WTC11 (cell line): ENCODE results near the gene HDAC1. TPM values are rescaled to one million over a fixed set of nuclear protein-coding genes. Genes with fewer than 3 reads are reported as not detected.
A peak's percentile ranks its signal among the peaks of the same experiment; 100 is the strongest.

ENCODE experiments used
- AFF4 ChIP-seq: sonication (generic); formaldehyde crosslinking; IDR thresholded peaks from 2 replicates; pipeline ENCODE4 v1.8.1; 2023; ENCODE audit warnings: mild to moderate bottlenecking, missing genetic modification reagents, borderline replicate concordance
- ATF3 ChIP-seq: sonication (generic); formaldehyde crosslinking; conservative IDR thresholded peaks from 2 replicates; pipeline ENCODE4 v1.8.1; 2022; ENCODE audit warnings: mild to moderate bottlenecking, missing genetic modification reagents
- CBFB ChIP-seq: sonication (generic); formaldehyde crosslinking; IDR thresholded peaks from 2 replicates; pipeline ENCODE4 v1.8.1; 2022; ENCODE audit warnings: mild to moderate bottlenecking, low read depth, missing genetic modification reagents
- CREB1 ChIP-seq: sonication (generic); formaldehyde crosslinking; IDR thresholded peaks from 2 replicates; pipeline ENCODE4 v1.8.0; 2023; ENCODE audit warnings: mild to moderate bottlenecking, missing genetic modification reagents
- E2F5 ChIP-seq: sonication (generic); formaldehyde crosslinking; IDR thresholded peaks from 2 replicates; pipeline ENCODE4 v1.8.1; 2022; ENCODE audit warnings: mild to moderate bottlenecking, moderate library complexity, missing genetic modification reagents
- ESRRA ChIP-seq: sonication (generic); formaldehyde crosslinking; IDR thresholded peaks from 2 replicates; pipeline ENCODE4 v1.8.1; 2022; ENCODE audit warnings: mild to moderate bottlenecking, missing genetic modification reagents, borderline replicate concordance
- HMGXB4 ChIP-seq: sonication (generic); formaldehyde crosslinking; IDR thresholded peaks from 2 replicates; pipeline ENCODE4 v1.8.1; 2023; ENCODE audit warnings: mild to moderate bottlenecking, moderate library complexity, missing genetic modification reagents
- IRF2 ChIP-seq: sonication (generic); formaldehyde crosslinking; IDR thresholded peaks from 2 replicates; pipeline ENCODE4 v1.8.0; 2022; ENCODE audit warnings: low read depth, missing genetic modification reagents, borderline replicate concordance
- KAT7 ChIP-seq: sonication (generic); formaldehyde crosslinking; IDR thresholded peaks from 2 replicates; pipeline ENCODE4 v1.8.1; 2023; ENCODE audit warnings: missing genetic modification reagents, mild to moderate bottlenecking, borderline replicate concordance
- MAX ChIP-seq: sonication (generic); formaldehyde crosslinking; IDR thresholded peaks from 2 replicates; pipeline ENCODE4 v1.8.0; 2022; ENCODE audit warnings: mild to moderate bottlenecking, missing genetic modification reagents
- MLX ChIP-seq: sonication (generic); formaldehyde crosslinking; IDR thresholded peaks from 2 replicates; pipeline ENCODE4 v1.8.1; 2023; ENCODE audit warnings: mild to moderate bottlenecking, missing genetic modification reagents, moderate library complexity
- NFATC4 ChIP-seq: fragments of 250-450 bp; sonication (Bioruptor Pico); IDR thresholded peaks from 2 replicates; pipeline ENCODE4 v1.9.0; 2021; ENCODE audit warnings: mild to moderate bottlenecking
- NFYB ChIP-seq: sonication (generic); formaldehyde crosslinking; conservative IDR thresholded peaks from 2 replicates; pipeline ENCODE4 v1.8.0; 2022; ENCODE audit warnings: low read depth, missing genetic modification reagents
- NR2C2 ChIP-seq: sonication (generic); formaldehyde crosslinking; IDR thresholded peaks from 2 replicates; pipeline ENCODE4 v1.8.0; 2022; ENCODE audit warnings: mild to moderate bottlenecking, missing genetic modification reagents
- PRDM15 ChIP-seq: sonication (generic); formaldehyde crosslinking; IDR thresholded peaks from 2 replicates; pipeline ENCODE4 v1.8.0; 2022; ENCODE audit warnings: missing genetic modification reagents
- RELA ChIP-seq: sonication (generic); formaldehyde crosslinking; IDR thresholded peaks from 2 replicates; pipeline ENCODE4 v1.8.1; 2022; ENCODE audit warnings: missing genetic modification reagents, mild to moderate bottlenecking, borderline replicate concordance
- SMAD3 ChIP-seq: sonication (generic); formaldehyde crosslinking; IDR thresholded peaks from 2 replicates; pipeline ENCODE4 v1.8.0; 2022; ENCODE audit warnings: missing genetic modification reagents, mild to moderate bottlenecking, borderline replicate concordance
- TEAD1 ChIP-seq: sonication (generic); formaldehyde crosslinking; IDR thresholded peaks from 2 replicates; pipeline ENCODE4 v1.8.0; 2022; ENCODE audit warnings: mild to moderate bottlenecking, missing genetic modification reagents
- USF1 ChIP-seq: sonication (generic); formaldehyde crosslinking; IDR thresholded peaks from 2 replicates; pipeline ENCODE4 v1.8.0; 2022; ENCODE audit warnings: mild to moderate bottlenecking, missing genetic modification reagents
- USF2 ChIP-seq: sonication (generic); formaldehyde crosslinking; IDR thresholded peaks from 2 replicates; pipeline ENCODE4 v1.8.1; 2023; ENCODE audit warnings: mild to moderate bottlenecking, missing genetic modification reagents, moderate library complexity
- ZBTB43 ChIP-seq: sonication (generic); formaldehyde crosslinking; IDR thresholded peaks from 2 replicates; pipeline ENCODE4 v1.8.1; 2023; ENCODE audit warnings: mild to moderate bottlenecking, missing genetic modification reagents
- ZNF138 ChIP-seq: sonication (generic); formaldehyde crosslinking; conservative IDR thresholded peaks from 2 replicates; pipeline ENCODE4 v1.8.1; 2022; ENCODE audit warnings: mild to moderate bottlenecking, moderate library complexity, missing genetic modification reagents
- ZNF317 ChIP-seq: sonication (generic); formaldehyde crosslinking; IDR thresholded peaks from 2 replicates; pipeline ENCODE4 v1.8.1; 2023; ENCODE audit warnings: low read depth, mild to moderate bottlenecking, moderate library complexity, missing genetic modification reagents, borderline replicate concordance
- ZNF416 ChIP-seq: fragments of 250-450 bp; sonication (Bioruptor Pico); IDR thresholded peaks from 2 replicates; pipeline ENCODE4 v1.9.0; 2021; ENCODE audit warnings: mild to moderate bottlenecking, inconsistent platforms
- total RNA-seq: library from RNA; stranded (reverse); gene quantifications from 3 replicates; pipeline ENCODE4 v1.2.3, GENCODE V29; 2021

Gene HDAC1
- total RNA-seq, 1 experiment from 2014 or later: 108 TPM

GRCh38 chr1:32361308-32361673, 69.4 kb downstream of the HDAC1 start (continued):
- TF ChIP-seq AFF4 (CRISPR knock-in tag) (0 out of 2 replicates have a peak, but pooled peaks have one; percentile 17), ZNF317 (CRISPR knock-in tag) (peak; percentile 40; the same call in 1 of the 2 replicates), IRF2 (no peak), NFYB (CRISPR knock-in tag) (0 out of 2 replicates have a peak, but pooled peaks have one; percentile 32), ZNF138 (CRISPR knock-in tag) (peak; percentile 87), RELA (CRISPR knock-in tag) (peak; percentile 95), CREB1 (peak; percentile 51; the same call in 1 of the 2 replicates), PRDM15 (CRISPR knock-in tag) (peak; percentile 47), HMGXB4 (CRISPR knock-in tag) (peak; percentile 37; the same call in 1 of the 2 replicates), ZBTB43 (0 out of 2 replicates have a peak, but pooled peaks have one; percentile 69), CBFB (CRISPR knock-in tag) (no peak), E2F5 (peak; percentile 86), USF1 (peak; percentile 82), MAX (CRISPR knock-in tag) (peak; percentile 98), ZNF416 (CRISPR knock-in tag) (no peak), ESRRA (peak; percentile 89), KAT7 (CRISPR knock-in tag) (no peak), NFATC4 (CRISPR knock-in tag) (no peak), TEAD1 (CRISPR knock-in tag) (peak; percentile 60), SMAD3 (peak; percentile 92; the same call in 1 of the 2 replicates), NR2C2 (CRISPR knock-in tag) (0 out of 2 replicates have a peak, but pooled peaks have one; percentile 60), USF2 (CRISPR knock-in tag) (peak; percentile 73), MLX (CRISPR knock-in tag) (no peak), ATF3 (CRISPR knock-in tag) (no peak; the same call in 1 of the 2 replicates)
